Germinal center (tissue), 1 donor: Measurements from ENCODE around the gene ADPRHL1.
"Not testable (repeated sequence)": the region's sequence is repeated elsewhere in the genome, so short reads cannot be mapped to it uniquely, and the experiment has no call there.

Experiments used
- DNase-seq: peaks from one replicate; pipeline ENCODE4 v3.0.0; 2012; ENCODE audit warnings: mixed read lengths, low spot score

The ADPRHL1 gene

DNA sequence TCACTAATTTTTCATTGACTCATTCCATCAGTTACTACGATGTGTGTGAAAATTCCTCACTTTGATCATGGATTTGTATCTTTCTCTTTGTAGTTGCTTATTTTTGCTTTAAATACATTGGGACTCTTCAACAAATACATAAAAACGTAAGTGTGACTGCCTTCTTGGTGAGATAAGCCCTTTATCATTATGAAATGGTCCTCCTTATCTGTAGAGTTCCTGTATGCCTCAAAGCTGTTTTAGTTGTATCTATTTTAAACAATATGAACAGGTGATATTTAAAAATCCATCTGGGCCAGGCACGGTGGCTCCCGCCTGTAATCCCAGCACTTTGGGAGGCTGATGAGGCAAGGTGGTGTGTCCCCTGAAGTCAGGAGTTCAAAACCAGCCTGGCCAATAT lies 25.9 kb upstream of the ADPRHL1 start:
- DNase-seq = no peak

DNA sequence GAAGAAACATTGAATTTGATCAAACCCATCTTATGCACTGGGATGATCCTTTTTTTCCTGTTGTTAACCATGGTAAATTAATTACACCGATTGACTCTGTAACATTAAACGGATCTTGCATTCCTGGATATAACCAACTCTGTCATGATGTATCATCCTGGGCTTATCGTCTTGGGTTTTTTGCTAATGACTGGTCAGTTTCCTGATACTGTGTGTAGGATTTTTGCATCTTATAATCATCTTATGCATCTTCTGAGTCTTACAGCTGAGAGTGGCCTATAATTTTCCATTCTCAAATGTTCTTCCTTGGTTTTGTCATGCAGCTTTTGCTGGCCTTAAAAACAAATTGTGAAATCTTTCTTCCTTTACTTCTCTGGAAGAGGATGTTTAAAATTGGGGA lies 24.4 kb upstream of the ADPRHL1 start:
- no peak for DNase-seq

DNA sequence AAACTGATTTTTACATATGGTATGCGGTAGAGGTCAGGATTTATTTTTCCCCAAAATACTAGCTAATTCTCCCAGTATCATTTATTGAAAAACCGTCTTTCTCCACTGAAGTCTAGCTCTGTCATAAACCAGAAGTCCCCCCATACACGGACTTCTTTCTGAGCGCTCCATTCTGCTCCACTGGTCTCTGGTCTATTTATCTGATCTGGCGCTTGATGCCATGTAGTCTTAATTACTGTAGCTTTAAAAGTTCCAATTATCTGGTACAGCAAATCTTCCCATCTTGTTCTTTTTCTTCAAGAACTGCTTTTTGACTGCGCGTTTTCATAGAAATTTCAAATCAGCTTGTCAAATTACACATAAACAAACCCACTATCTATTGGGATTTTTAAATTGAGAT lies 23.5 kb upstream of the ADPRHL1 start:
- no peak for DNase-seq

DNA sequence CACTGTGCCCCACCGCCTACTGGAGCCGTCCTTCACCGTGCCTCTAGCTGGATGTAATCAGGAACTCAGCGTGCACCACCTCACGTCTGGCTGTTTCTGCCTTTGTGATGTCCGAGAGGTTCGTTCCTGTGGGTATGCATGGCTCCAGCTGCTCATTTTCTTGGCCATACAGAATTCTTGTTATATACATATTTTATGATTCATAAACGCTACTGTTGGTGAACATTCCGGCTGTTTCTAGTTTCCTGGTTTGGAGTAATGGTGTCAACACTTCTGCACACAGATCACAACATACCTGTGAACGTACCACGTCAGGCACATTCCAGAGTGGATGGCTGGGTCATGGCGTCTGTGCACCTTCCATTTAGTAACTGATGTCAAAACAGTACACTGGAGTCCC lies 22.6 kb upstream of the ADPRHL1 start:
- no peak for DNase-seq

DNA sequence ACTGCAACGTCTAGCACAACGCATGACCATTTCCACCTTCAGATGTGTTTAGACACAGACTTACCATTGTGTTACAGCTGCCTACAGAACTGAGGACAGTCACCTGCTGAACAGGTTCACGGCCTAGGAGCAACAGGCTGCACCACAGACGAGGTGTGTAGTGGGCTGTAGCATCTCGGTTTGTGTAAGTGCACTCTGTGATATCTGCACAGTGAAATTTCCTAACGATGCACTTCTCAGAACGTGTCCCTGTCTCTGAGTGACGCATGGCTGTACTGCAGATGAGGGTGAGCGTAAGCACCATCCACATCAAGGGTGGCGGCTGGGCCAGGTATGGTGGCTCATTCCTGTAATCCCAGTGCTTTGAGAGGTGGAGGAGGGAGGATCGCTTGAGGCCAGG lies 22.0 kb upstream of the ADPRHL1 start:
- no peak for DNase-seq

DNA sequence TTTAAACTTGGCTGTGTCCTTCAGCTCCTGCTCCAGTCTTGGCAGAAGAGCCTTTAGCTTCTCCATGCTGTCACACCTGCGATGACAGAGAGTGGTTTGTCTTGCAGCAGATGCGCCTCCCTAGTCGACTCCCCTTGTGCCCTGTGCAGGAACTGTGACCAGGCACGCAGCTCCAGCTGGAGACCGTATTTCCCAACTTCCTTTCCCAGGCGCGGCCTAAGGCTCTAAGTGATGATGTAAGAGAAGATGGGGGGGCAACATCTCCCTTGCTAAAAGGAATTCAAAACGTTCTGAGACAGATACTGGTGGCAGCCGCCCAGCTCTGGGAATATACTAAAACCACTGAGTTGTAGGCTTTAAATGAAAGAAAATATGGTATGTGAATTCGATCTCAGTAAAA lies 20.9 kb upstream of the ADPRHL1 start:
- DNase-seq = no peak

DNA sequence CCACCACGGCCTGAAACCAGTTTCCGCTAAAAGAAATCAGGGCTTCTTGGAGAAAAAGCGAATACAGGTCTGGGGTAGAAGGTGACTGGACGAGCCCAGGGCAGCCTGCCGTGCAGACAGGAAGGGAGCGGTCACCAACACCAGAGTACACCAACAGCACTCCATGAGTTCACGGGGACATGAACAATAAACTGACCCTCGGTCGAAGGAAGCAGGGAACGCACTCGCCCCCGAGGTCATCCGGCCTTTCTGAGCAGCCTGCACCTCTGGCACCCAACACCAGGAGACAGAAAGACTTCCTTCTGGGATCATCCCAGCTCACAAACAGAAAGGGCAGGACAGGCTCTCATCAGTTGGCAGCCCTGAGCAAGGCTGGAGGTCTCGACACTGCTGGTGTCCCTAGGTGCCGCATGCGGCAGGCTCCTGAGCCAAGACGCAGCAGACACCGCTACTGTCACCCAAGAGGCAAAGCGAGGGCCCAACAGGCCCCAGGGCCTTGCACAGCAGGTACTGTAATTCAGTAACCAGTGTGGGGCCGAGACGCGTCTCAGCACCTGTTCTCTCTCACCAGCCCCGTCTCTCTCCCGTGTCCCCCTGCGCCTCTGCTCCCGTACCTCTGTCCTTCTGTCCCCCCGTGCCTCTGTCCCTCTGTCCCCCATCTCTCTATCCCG lies 19.2 kb upstream of the ADPRHL1 start:
- no peak for DNase-seq

DNA sequence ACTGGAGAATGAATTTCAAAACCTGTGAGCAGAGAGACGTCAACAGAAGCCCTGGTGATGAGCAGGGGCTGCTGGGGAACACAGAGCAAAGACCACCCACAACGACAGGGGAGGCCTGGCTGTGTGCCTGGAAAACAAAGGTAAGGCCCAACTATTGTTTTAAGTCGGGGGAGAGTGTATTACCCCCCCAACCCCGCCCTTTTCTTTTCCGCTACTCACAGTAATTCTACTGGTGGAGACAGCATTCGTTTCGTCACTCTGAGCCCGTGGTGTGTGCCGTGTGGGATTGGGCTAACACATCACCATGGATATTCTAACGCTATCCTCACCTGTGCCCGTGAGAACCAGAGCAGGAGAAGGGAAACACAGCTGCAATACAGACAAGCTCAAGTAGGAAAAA lies 18.6 kb upstream of the ADPRHL1 start:
- DNase-seq = no peak

DNA sequence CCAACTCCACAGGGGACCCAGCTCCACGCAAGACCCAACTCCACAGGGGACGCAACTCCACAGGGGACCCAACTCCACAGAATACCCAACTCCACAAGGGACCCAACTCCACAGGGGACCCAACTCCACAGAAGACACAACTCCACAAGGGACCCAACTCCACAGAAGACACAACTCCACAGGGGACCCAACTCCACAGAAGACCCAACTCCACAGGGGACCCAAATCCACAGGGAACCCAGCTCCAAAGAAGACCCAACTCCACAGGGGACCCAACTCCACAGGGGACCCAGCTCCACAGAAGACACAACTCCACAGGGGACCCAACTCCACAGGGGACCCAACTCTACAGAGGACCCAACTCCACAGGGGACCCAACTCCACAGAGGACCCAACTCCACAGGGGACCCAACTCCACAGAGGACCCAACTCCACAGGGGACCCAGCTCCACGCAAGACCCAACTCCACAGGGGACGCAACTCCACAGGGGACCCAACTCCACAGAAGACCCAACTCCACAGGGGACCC lies 17.4 kb upstream of the ADPRHL1 start:
- not testable (repeated sequence) for DNase-seq

DNA sequence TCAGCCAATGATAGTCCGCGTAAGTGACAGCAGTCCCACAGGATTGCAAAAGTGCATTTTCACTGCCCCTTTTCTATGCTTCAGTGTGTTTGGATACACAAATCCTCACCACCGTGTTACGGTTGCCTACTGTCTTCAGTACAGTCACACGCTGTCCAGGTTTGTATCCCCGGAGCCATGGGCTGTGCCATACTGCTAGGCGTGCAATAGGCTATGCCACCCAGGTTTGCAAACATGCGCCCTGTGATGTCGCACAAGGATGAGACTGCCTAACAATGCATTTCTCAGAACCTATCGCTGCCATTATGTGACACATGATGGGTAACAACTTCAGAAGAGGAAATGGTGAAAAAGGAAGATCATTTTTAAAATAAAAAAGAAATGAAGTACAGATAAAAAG lies 16.8 kb upstream of the ADPRHL1 start:
- no peak for DNase-seq

DNA sequence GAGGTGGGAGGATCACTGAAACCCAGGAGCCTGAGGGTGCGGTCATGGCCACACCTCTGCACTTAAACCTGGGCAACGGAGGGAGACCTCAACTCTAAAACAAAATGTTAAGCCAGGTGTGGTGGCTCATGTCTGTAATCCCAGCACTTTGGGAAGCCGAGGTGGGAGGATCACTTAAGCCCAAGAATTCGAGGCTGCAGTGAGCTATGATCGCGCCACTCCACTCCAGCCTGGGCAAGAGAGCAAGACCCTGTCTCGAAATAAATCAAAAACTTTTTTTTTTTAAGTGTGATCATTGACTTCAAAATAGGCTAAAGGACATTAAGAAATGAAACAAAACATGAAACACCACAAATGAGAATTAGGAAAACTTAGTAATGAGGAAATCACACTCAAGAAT lies 16.3 kb upstream of the ADPRHL1 start:
- DNase-seq = no peak

DNA sequence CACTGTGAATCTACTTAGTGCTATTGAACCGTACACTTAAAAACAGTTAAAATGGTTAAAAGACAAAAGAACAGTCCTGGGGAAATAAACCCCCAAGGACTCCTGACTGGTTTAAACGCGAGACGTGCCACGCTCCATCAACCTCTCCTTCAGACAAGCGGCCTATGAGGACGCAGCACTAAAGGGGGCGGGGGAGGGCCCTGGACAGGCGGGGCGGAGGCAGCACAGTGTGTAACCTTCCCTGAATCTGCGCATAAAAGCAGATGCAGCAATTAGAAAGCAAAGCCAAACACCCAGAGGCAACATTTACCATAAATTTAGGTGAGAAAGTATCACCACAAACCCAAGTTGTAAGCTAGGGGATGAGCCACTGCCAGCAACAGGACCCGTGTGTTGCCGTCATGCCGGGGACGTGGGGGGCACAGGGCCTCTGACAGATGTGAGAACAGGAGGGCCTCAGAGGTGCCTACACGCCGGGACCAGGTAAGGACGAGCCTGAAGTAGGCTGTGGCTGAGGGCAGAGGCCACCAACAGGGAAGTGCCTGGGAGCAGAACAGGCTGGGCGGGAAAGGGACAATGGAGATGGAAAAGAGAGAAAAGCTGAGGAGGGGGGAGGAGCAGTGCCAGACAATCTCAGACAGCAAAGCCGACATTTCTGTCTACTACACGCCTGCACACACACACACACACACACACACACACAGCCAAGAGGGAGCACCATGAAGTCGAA lies 15.3 kb upstream of the ADPRHL1 start:
- DNase-seq = no peak

DNA sequence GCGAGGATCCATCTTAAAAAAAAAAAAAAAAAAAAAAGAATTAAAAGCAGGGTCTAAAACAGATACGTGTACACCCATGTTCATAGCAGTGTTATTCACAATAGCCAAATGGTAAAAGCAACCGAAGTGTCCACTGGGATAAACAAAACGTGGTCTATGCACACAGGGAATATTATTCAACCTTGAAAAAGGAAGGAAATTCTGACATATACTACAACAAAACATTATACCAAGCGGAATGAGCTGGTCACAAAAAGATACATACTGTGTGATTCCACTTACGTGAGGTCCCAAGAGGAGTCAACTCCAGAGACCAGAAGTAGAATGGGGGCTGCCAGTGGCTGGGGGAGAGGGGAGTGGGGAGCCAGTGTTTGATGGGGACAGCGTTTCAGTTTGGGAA lies 14.7 kb upstream of the ADPRHL1 start:
- DNase-seq = no peak

DNA sequence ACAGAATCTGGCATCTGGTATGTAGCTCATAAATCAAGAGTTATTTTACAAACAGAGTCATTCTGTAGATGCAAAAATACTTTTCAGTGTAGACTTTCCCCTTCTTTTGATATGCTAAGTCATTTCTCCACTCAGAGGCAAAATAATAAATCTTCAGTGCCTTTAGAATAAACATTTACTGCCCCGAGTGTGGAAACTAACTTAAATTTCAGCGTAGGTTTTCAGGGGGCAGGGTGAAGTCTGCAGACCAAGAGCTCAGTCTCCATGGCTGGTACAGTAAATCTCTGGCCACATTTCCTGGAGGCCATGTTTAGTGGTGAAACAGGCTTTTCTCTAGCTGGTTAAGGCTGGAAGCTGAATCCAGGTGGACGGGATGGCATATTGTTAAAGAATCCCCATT lies 13.1 kb upstream of the ADPRHL1 start:
- DNase-seq = no peak

DNA sequence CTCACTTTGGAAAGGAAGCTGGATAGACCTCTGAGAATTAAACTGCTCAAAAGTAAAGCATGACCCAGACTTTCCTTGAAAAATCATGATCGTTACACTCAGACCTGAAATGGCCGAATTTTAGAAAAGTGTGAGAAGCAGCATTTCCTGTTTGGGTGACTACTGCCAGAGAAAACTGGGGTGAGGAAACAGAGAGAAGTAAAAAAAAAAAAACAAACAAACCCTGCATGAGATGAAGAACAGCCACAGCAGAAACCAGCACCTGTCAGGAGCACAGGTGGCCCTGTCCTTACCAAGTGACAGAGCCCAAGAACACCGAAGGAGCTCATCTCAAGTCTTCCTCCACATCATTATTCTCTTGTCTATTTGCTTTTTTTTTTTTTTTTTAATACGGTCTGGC lies 12.0 kb upstream of the ADPRHL1 start:
- no peak for DNase-seq

DNA sequence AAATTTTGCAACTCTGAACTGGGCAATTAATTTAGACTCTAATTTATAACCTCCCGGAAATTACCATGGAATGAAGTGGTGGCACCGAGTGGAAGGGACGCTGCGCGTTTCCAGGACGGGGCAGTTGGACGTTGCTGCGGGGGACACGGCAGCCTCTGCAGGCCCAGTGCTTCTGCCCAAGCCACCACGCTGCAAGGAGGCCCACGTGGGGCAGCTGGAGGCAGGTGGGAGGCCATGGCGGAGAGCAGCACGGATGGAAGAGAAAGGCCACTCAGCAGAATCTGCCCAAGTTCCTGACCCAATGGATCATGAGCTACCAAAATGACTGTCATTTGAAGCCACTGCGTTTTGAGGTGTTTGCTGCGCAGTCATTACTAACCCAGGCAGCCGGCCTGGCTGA lies 11.2 kb upstream of the ADPRHL1 start:
- DNase-seq = no peak

DNA sequence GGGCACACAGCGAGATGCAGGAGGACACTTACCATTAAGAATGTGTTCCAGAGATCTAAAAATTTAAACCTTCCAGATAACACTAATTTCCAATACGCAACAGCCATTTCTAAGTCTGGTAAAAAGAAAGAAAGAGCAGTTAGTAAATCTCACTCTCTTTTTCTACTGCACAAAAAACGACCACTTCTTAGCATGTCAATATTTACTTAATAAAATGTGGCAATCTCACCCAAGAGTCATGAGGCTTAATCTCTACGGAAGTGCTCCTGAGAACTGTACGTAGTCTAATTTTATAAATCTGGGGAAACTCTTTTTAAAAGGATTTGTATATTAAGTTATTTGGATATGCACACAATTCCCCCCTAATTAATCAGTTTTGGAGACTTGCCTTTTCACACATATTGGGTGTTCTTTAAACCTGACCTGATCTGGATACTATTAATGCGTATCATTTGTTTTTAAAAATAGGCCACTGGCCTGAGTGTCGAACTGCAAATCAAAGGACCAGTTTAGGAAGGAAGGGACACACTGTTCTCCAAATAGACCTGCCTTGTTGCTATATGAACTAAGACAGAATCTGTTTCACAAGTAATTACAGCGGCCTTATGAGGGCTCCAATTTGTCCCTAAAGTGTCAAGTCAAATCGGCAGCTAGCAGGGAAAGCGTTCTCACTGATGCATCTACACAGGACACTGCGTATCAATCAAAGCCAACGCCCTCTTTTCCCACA lies 7.9 kb upstream of the ADPRHL1 start:
- DNase-seq = no peak

DNA sequence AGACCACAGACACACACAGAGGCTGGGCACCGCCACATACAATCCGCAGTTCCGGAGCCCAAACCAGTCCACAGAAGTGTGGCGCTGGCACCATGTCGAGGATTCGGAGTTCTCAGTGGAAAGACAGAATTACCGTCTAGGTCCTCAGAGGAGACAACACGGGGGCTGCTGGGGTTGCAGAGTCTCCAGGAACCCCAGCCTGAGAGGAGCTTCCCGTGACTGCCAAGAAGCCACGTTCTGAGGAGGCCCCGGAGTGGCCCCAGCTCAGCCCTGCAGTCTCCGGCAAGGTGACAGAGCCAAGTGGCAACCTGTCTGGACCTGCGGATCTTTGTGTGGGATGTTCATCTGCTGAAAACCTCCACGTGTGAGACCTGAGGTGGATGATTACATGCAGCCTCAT lies 7.3 kb upstream of the ADPRHL1 start:
- no peak for DNase-seq

DNA sequence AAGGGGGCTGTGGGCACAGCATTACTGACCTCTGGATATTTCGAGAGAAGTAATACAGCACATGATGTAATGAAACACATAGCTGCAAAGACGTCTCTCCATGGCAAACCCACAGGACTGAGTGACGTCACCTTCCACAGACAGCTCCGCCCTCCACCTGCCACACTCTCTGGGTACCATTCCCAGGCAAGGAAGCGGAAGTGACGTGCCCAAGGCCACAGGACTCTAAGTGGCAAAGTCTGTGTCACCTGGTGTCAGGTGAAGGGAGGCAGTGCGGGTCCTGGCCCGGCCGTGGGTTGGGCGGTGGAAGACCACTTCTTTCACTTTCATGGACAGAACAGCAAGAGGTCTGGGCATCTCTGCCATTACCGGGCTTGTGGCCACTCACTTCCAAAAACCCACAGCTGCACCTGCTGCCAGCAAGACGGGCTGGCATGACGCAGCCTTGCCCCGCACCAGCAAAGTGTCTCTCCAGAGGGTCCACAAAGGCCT lies 6.8 kb upstream of the ADPRHL1 start:
- DNase-seq = no peak

DNA sequence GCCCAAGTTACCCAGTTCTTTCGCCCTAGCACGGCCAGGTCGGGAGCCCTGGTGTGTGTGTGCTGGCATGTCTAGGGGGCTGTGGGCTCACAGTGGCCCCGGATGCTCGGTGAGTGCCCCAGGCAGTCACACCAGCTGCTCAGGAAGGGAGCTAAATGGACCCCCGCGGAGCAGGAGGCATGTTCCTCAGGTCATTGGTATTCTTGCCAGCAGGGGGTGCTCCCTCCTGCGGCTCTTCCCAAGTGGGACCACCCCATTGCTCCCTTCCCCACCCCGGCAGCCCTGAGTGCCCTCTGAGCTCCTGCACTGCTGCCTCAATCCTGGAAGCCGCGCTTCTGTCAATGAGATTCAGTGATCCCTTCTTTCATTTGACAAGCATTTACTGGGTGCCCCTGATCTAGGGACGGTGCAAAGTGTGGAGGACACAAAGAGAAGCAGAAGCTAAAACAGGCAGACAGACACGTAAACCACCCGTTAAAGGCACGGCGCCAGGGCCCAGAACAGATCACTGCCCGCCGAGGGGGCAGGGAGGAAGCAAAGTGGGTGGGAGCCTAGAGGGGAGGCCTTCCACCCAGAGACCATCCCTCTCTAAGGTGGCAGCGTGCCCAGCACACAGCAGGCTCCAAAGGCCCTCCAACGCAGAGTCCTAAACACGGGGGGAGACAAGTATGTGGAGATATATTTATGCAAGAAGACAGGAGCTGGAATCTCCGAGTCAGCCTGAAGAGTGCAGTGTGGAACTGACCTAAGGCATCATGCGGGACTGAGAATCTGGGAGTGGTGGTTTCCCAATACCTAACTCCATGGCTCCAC lies 5.2 kb upstream of the ADPRHL1 start:
- DNase-seq = peak; percentile 19

DNA sequence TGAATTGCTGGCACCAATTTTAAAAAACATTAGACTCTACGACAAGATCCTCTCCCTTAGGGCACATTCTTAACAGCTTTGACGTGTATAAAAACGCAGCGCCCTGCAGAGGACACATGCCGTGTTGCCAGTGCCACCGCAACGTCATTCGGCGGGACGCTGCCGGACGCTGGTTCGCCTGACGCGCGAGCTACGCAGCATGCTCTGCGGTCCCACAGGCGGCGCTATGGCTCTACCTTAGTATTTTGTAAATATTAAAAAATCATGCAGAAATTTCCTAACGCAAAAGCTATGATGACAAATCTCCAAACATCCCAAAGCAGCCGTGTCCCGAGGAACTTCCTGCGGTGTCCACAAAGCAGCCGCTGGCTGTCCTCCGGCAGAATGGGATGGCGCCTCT lies 4.2 kb upstream of the ADPRHL1 start:
- DNase-seq = no peak

DNA sequence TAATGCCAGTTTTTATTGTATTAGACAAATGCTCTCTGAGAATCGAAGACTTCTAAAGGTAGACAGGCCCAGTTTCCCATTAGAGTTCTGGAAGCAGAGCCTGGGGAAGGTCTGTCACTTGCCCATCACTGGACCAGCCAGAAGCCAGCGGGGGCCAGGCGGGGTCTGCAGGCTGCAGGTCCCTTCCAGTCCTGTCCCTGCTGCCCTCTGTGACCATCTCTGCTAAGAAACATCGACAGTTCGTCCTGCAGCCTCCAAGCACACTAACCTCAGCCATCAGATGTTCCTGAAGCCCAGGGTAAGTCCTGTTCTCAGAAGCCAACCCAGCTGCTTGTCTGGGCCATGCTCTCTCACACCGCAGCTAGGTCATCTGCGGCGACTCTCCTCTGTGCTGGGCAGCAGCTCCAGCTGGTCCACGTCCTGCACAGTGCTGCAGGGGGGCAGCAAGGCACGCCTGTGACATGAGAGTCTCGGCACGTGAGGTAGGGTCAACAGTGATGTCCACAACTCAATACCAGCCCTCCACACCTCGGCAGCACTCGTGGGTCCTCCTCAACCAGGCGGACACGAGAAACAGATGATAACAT lies 2.9 kb upstream of the ADPRHL1 start:
- no peak for DNase-seq
